Mucosa of descending colon (tissue), 3 donors: ENCODE data around the gene AEBP2. TPM values are rescaled to one million over a fixed set of nuclear protein-coding genes. Genes with fewer than 3 reads are reported as not detected.

Source experiments
- ATAC-seq: fragments of 200-7000 bp; cut with Tn5 transposase; one replicate; pipeline ENCODE4 v1.9.1; 2020; ENCODE audit warnings: mild to moderate bottlenecking, moderate library complexity
- DNase-seq, 3 donors: peaks; one replicate each; pipeline ENCODE4 v3.0.0-alpha.2; 2020
- H3K36me3 ChIP-seq: fragments of 200-600 bp; one replicate; pipeline ENCODE4 v1.8.0; 2021; ENCODE audit warnings: low read depth, mild to moderate bottlenecking
- H3K4me1 ChIP-seq: fragments of 200-600 bp; one replicate; pipeline ENCODE4 v1.8.0; 2021; ENCODE audit warnings: low read depth, mild to moderate bottlenecking
- H3K4me3 ChIP-seq: fragments of 200-600 bp; one replicate; pipeline ENCODE4 v1.8.0; 2021; ENCODE audit warnings: mild to moderate bottlenecking
- H3K9me3 ChIP-seq: fragments of 200-600 bp; one replicate; pipeline ENCODE4 v1.8.0; 2021; ENCODE audit warnings: mild to moderate bottlenecking
- CTCF ChIP-seq: fragments of 200-600 bp; IDR thresholded peaks from one replicate; pipeline ENCODE4 v1.8.0; 2022; ENCODE audit warnings: antibody characterized with exemption, mild to moderate bottlenecking
- intact Hi-C, 2 donors: fragments of 100-400 bp; cut with DNase I in 1 of 2; cut with micrococcal nuclease in 1 of 2; formaldehyde crosslinking; loops; one replicate each; pipeline versions ENCODE4 v1.11.0 to v1.11.1; 2022; cut with DNase I, micrococcal nuclease
- total RNA-seq, 3 donors: library from RNA; stranded (reverse); fragmentation: NEBNext Ultra II Directional in 2 of 3; extraction: Animal tissue kit (Norgen Biotek cat#: 25700) in 2 of 3; gene quantifications; one replicate each; pipeline versions ENCODE4 v1.2.1 to v1.2.4, GENCODE V29; 2021 to 2023
- donor health status: DM: no; HTN: no; CAD: no; lungs with moderate emphysema.
- donor health status: DM: no; HTN: no; CAD: no.
- donor health status: DM: no; HTN: yes; CAD: no.

AEBP2 gene
- total RNA-seq, 3 donors from 2014 or later = 24.4 to 57.2 (median 27.7) TPM

DNA sequence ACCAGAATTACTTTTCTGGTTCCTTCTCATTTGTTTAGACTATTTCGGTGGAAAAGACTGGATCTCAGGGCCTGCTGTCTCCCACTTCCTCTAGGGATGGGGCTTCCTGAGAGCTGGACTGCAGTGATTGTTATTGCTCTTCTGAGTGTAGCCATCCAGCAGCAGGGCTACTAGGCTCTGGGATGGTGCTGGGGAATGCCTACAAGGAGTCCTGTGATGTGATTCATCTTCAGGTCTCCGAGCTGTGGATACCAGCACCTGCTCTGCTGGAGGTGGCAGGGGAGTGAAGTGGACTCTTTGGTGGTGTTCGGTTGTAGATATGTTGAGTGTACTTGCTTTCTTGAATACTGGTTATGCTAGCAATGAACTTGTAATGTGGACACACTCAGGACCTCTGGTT, 42.7 kb downstream of the AEBP2 start:
- no peak for DNase-seq
- H3K9me3 ChIP-seq = peaks cover 12% of the 10 kb centered on the region
- no peaks in the 10 kb centered on the region for H3K36me3 ChIP-seq
- no peak for TF ChIP-seq CTCF
- no peak overlapping the region for H3K4me3 ChIP-seq
- intact Hi-C loops = no loop called here
- ATAC-seq = no peak
- H3K4me1 ChIP-seq = no peaks in the 10 kb centered on the region

DNA sequence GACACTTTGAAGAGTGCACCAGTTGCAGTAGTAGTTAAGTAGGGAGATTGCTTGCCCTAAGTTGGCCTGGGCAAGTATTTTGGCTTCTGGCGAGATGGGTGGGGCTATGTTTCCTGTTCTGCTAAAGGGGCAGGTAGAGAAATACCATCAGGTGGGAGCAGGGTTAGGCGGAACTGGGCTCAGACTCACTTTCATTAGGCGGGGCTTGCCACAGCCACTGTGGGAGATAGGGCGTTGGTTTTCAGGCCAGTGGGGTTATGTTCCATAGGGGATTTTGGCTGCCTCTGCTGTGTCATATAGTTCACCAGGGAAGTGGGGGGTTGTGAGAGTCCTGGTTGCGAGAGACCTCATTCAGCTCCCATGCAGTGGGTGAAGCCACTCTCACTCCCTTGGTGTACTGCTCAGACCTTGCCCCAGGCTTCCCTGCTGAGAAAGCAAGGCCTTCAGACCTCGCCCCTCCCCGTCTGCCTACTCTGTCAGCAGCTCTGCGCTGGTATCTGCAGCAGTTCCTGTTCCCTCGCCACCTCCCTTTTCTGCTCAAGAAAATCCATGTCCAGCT, 43.3 kb downstream of the AEBP2 start:
- H3K4me3 ChIP-seq = no peak overlapping the region
- H3K4me1 ChIP-seq = no peaks in the 10 kb centered on the region
- TF ChIP-seq CTCF = no peak
- DNase-seq (peak in 1 of 3 donors; percentile 7), ATAC-seq (peak; percentile 66)
- peaks cover 12% of the 10 kb centered on the region for H3K9me3 ChIP-seq
- intact Hi-C loops = no loop called here
- H3K36me3 ChIP-seq = no peaks in the 10 kb centered on the region

GRCh38 chr12:19483727-19484126, 44.4 kb downstream of the AEBP2 start:
- TF ChIP-seq CTCF = no peak
- intact Hi-C loops = no loop called here
- no peaks in the 10 kb centered on the region for H3K4me1 ChIP-seq
- no peak for DNase-seq
- no peaks in the 10 kb centered on the region for H3K36me3 ChIP-seq
- no peak overlapping the region for H3K4me3 ChIP-seq
- H3K9me3 ChIP-seq = peaks cover 12% of the 10 kb centered on the region
- ATAC-seq = no peak

DNA sequence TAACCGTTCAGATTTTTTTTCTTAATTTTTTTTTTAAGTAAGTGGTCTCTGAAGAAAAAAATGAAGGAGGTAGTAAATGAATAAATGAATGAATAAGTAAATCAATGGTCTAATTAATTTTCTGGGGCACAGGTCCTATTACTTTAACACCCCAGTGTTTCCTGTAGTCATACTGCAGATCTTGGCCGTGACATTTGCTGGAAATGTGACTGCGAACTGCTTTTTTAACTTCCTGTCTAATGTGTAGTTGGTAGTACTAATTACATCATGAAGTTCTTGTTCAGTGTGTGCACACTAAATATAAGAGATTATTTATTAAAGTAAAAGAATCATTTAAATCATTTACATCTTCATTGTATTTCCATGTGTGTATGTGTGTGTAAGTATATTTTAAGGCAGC, 45.4 kb downstream of the AEBP2 start:
- DNase-seq (no peak), ATAC-seq (no peak)
- Histone ChIP-seq H3K4me1 (no peaks in the 10 kb centered on the region), H3K9me3 (peaks cover 10% of the 10 kb centered on the region), H3K4me3 (no peak overlapping the region), H3K36me3 (no peaks in the 10 kb centered on the region)
- no peak for TF ChIP-seq CTCF
- intact Hi-C loops = no loop called here

GRCh38 chr12:19485240-19485639, 45.9 kb downstream of the AEBP2 start:
- Histone ChIP-seq H3K9me3 (peaks cover 5% of the 10 kb centered on the region), H3K4me3 (no peak overlapping the region), H3K4me1 (no peaks in the 10 kb centered on the region), H3K36me3 (no peaks in the 10 kb centered on the region)
- DNase-seq = no peak
- TF ChIP-seq CTCF = no peak
- ATAC-seq = no peak
- intact Hi-C loops = no loop called here

DNA sequence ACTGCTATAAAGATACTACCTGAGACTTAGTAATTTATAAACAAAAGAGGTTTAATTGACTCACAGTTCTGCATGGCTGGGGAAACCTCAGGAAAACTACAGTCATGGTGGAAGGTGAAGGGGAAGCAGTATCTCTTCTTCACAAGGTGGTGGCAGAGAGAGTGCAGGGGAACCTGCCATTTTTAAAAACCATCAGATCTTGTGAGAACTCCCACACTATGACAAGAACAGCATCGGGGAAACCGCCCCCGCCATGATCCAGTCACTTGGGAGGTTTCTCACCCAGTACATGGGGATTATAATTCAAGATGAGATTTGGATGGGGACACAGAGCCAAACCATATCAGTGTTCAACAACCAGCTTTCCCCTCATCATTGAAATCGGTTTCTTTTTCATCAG, 49.9 kb downstream of the AEBP2 start:
- no peak overlapping the region for H3K4me3 ChIP-seq
- no peaks in the 10 kb centered on the region for H3K4me1 ChIP-seq
- intact Hi-C loops = no loop called here

More for the DNA sequence above, 49.9 kb downstream of the AEBP2 start:
- DNase-seq (no peak), ATAC-seq (no peak)
- Histone ChIP-seq H3K36me3 (no peaks in the 10 kb centered on the region), H3K9me3 (no peaks in the 10 kb centered on the region)
- TF ChIP-seq CTCF = no peak
